Neural progenitor cell (in vitro differentiated cells): Measurements from ENCODE around the gene EPB41L4A.

ENCODE experiments used
- CTCF ChIP-seq: fragments of 200-600 bp; sonication (generic); IDR thresholded peaks from 2 replicates; pipeline ENCODE4 v1.5.1; 2017; ENCODE audit warnings: antibody characterized with exemption, mild to moderate bottlenecking
- EZH2 ChIP-seq: fragments of 200-600 bp; sonication (generic); IDR thresholded peaks from 2 replicates; pipeline ENCODE4 v1.6.1; 2017; ENCODE audit warnings: antibody characterized with exemption, mild to moderate bottlenecking, moderate library complexity
- EZH2phosphoT487 ChIP-seq: fragments of 200-600 bp; sonication (generic); IDR thresholded peaks from 2 replicates; pipeline ENCODE4 v1.6.1; 2017; ENCODE audit warnings: antibody characterized with exemption

DNA sequence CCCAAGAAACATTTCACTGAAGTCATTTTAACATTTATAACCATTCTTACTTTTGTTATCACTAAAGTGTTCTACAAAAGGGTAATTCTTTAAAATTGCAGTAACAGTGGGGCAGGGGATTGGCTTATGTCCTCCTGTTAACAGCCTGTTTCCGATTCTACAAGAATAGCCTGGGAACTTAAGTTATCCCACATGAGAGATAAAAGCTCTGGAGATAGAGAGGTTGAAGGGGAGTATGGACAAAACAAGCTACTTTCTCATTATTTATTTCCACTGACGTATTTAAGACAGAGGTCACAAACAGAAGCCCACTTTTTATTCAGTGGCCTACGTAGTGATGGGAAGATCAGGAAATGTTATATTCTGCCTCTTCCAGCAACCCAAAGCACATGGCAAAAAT lies 98.7 kb downstream of the EPB41L4A start:
- no peak for TF ChIP-seq CTCF
- TF ChIP-seq EZH2 = no peak
- TF ChIP-seq EZH2phosphoT487 = no peak
